HEK293 (cell line): ENCODE data around the gene MATCAP1.

ENCODE experiments used
- BCL6B ChIP-seq: fragments of 450-650 bp; formaldehyde crosslinking; IDR thresholded peaks from 2 replicates; pipeline ENCODE4 v1.5.1; 2017; ENCODE audit warnings: missing biosample characterization, missing genetic modification characterization
- CTCF ChIP-seq: fragments of 450-650 bp; formaldehyde crosslinking; IDR thresholded peaks from 2 replicates; pipeline ENCODE4 v1.5.1; 2016; ENCODE audit warnings: missing biosample characterization, missing genetic modification characterization
- ELK4 ChIP-seq: IDR thresholded peaks from 2 replicates; pipeline ENCODE4 v1.6.1; 2011; ENCODE audit warnings: mild to moderate bottlenecking, low read depth, low read length, borderline replicate concordance
- KLF9 ChIP-seq: fragments of 450-650 bp; formaldehyde crosslinking; IDR thresholded peaks from 2 replicates; pipeline ENCODE4 v1.5.1; 2016; ENCODE audit warnings: missing biosample characterization, missing genetic modification characterization, low read depth
- TCF7L2 ChIP-seq: IDR thresholded peaks from 2 replicates; pipeline ENCODE4 v1.6.1; 2011; ENCODE audit warnings: low read depth, mild to moderate bottlenecking, inconsistent platforms, low read length, moderate library complexity, borderline replicate concordance
- ZNF350 ChIP-seq: fragments of 450-650 bp; formaldehyde crosslinking; IDR thresholded peaks from 2 replicates; pipeline ENCODE4 v1.5.0; 2017; ENCODE audit warnings: missing biosample characterization, mild to moderate bottlenecking, missing genetic modification characterization
- ZNF639 ChIP-seq: fragments of 450-650 bp; formaldehyde crosslinking; IDR thresholded peaks from 2 replicates; pipeline ENCODE4 v1.5.1; 2016; ENCODE audit warnings: missing biosample characterization, missing genetic modification characterization

- TF ChIP-seq ELK4 (no peak), CTCF (tag by site-specific recombination) (no peak), KLF9 (tag by site-specific recombination) (no peak), TCF7L2 (no peak), BCL6B (tag by site-specific recombination) (no peak), ZNF350 (tag by site-specific recombination) (no peak), ZNF639 (tag by site-specific recombination) (no peak)
These were observed 33.1 kb upstream of the MATCAP1 start for GRCh38 chr16:67216612-67217490.
